Calu3 (cell line): Measurements from ENCODE around the gene BOLA1. TPM values are rescaled to one million over a fixed set of nuclear protein-coding genes. Genes with fewer than 3 reads are reported as not detected.
"Not testable (repeated sequence)": the region's sequence is repeated elsewhere in the genome, so short reads cannot be mapped to it uniquely, and the experiment has no call there.

Source experiments
- BruUV-seq: library from RNA; stranded (reverse); fragments of 400-500 nt; replicated peaks from 2 replicates; lab custom pipeline; 2021; lab: Mats Ljungman, UMichigan
- CTCF ChIA-PET: fragments of 300-600 bp; sonication (Branson Sonifier 250); formaldehyde crosslinking; loops from one replicate; lab custom pipeline; 2022; ENCODE audit warnings: antibody characterized with exemption; lab: Charles Lee
- DNase-seq: peaks from one replicate; pipeline ENCODE4 v3.0.0; 2022
- H3K27ac Mint-ChIP-seq: one replicate; pipeline ENCODE4 v1.8.0; 2022; ENCODE audit warnings: mixed read lengths; ENCODE audit not compliant: unreplicated experiment
- H3K27me3 Mint-ChIP-seq: one replicate; pipeline ENCODE4 v1.8.0; 2022; ENCODE audit warnings: mixed read lengths; ENCODE audit not compliant: unreplicated experiment
- H3K36me3 Mint-ChIP-seq: one replicate; pipeline ENCODE4 v1.8.0; 2022; ENCODE audit warnings: mild to moderate bottlenecking, moderate library complexity, mixed read lengths; ENCODE audit not compliant: insufficient read depth, unreplicated experiment
- H3K4me1 Mint-ChIP-seq: one replicate; pipeline ENCODE4 v1.8.0; 2022; ENCODE audit warnings: mild to moderate bottlenecking, low read depth, mixed read lengths; ENCODE audit not compliant: unreplicated experiment
- H3K4me3 Mint-ChIP-seq: one replicate; pipeline ENCODE4 v1.8.0; 2022; ENCODE audit warnings: mild to moderate bottlenecking, low read depth, moderate library complexity, mixed read lengths; ENCODE audit not compliant: unreplicated experiment
- H3K9me3 Mint-ChIP-seq: one replicate; pipeline ENCODE4 v1.8.0; 2022; ENCODE audit warnings: low read depth, mixed read lengths; ENCODE audit not compliant: unreplicated experiment
- intact Hi-C: fragments of 100-400 bp; cut with micrococcal nuclease; formaldehyde crosslinking; loops from one replicate; pipeline ENCODE4 v1.10.0; 2022; ENCODE audit not compliant: unreplicated experiment
- total RNA-seq: library from RNA; stranded (reverse); gene quantifications from 2 replicates; pipeline ENCODE4 v1.2.3, GENCODE V29; 2022
- TF ChIP-seq, protein P1 (sequence below): fragments of 200-600 bp; IDR thresholded peaks from one replicate; pipeline ENCODE4 v1.8.0; 2022; ENCODE audit warnings: antibody characterized with exemption; ENCODE audit not compliant: unreplicated experiment

Gene BOLA1
- total RNA-seq, 1 experiment from 2014 or later = 15.5 TPM

DNA sequence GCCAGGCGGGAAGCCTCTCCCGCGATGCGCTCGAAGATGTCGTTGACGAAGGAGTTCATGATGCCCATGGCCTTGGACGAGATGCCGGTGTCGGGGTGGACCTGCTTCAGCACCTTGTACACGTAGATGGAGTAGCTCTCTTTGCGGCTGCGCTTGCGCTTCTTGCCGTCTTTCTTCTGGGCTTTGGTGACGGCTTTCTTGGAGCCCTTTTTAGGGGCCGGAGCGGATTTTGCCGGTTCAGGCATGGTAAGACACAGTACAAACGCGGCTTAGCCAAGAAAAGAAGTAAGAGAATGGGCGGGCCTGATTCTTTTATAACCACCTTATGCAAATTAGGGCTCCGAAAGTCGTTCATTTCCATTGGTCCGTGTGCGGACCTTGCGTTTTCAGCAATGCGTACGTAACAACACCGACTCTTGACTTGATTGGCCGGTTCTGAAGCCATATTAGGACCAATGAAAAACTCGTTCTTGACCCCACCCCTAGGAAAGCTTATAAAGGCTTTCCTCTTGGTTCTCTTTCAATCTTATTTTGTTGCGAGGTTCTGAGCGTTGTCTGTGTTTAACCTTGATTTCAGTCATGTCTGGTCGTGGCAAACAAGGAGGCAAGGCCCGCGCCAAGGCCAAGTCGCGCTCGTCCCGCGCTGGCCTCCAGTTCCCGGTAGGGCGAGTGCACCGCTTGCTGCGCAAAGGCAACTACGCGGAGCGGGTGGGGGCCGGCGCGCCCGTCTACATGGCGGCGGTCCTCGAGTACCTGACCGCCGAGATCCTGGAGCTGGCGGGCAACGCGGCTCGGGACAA lies 12.8 kb upstream of the BOLA1 start:
- intact Hi-C loops = no loop called here
- BruUV-seq = TSS peak; percentile 99
- Mint-ChIP-seq H3K27ac (no peak overlapping the region), H3K9me3 (no peaks in the 10 kb centered on the region), H3K4me1 (no peaks in the 10 kb centered on the region), H3K27me3 (no peaks in the 10 kb centered on the region), H3K36me3 (no peaks in the 10 kb centered on the region), H3K4me3 (no peak overlapping the region)
- CTCF ChIA-PET = interaction anchor here (0.9 to 1.3 kb wide), 2 partner anchors 43 to 51 kb away, joined by 3 read pairs; no protein-coding TSS in a partner anchor
- DNase-seq = peak; percentile 89
- TF ChIP-seq, protein P1, sequence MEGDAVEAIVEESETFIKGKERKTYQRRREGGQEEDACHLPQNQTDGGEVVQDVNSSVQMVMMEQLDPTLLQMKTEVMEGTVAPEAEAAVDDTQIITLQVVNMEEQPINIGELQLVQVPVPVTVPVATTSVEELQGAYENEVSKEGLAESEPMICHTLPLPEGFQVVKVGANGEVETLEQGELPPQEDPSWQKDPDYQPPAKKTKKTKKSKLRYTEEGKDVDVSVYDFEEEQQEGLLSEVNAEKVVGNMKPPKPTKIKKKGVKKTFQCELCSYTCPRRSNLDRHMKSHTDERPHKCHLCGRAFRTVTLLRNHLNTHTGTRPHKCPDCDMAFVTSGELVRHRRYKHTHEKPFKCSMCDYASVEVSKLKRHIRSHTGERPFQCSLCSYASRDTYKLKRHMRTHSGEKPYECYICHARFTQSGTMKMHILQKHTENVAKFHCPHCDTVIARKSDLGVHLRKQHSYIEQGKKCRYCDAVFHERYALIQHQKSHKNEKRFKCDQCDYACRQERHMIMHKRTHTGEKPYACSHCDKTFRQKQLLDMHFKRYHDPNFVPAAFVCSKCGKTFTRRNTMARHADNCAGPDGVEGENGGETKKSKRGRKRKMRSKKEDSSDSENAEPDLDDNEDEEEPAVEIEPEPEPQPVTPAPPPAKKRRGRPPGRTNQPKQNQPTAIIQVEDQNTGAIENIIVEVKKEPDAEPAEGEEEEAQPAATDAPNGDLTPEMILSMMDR = no peak

- BruUV-seq, intact Hi-C loops, H3K4me3 Mint-ChIP-seq: not testable (repeated sequence)
These were observed 12.2 kb upstream of the BOLA1 start for GRCh38 chr1:149887196-149887455.

GRCh38 chr1:149887456-149888246 lies 11.7 kb upstream of the BOLA1 start:
- Mint-ChIP-seq H3K27me3 (no peaks in the 10 kb centered on the region), H3K36me3 (no peaks in the 10 kb centered on the region), H3K4me3 (no peak overlapping the region), H3K4me1 (no peaks in the 10 kb centered on the region), H3K27ac (no peak overlapping the region), H3K9me3 (no peaks in the 10 kb centered on the region)
- TF ChIP-seq, protein P1 = no peak
- BruUV-seq = TSS peak; percentile 49
- intact Hi-C loops = loop anchor here (2.0 kb wide), 1 partner anchor 49 kb away; the partner anchor contains the start of gene MTMR11
- CTCF ChIA-PET = interaction anchor here (1.0 to 1.4 kb wide), 4 partner anchors 12 to 299 kb away, joined by 3 to 7 read pairs (median 4); partner anchors contain the start of gene BOLA1
- DNase-seq = peak; percentile 83

More at GRCh38 chr1:149887196-149887455, 12.2 kb upstream of the BOLA1 start:
- not testable (repeated sequence) for H3K4me1 Mint-ChIP-seq, DNase-seq, H3K27ac Mint-ChIP-seq, H3K36me3 Mint-ChIP-seq, H3K9me3 Mint-ChIP-seq, H3K27me3 Mint-ChIP-seq
- CTCF ChIA-PET = interaction anchor here (1.0 to 1.3 kb wide), 2 partner anchors 43 to 300 kb away, joined by 3 to 7 read pairs; no protein-coding TSS in a partner anchor

DNA sequence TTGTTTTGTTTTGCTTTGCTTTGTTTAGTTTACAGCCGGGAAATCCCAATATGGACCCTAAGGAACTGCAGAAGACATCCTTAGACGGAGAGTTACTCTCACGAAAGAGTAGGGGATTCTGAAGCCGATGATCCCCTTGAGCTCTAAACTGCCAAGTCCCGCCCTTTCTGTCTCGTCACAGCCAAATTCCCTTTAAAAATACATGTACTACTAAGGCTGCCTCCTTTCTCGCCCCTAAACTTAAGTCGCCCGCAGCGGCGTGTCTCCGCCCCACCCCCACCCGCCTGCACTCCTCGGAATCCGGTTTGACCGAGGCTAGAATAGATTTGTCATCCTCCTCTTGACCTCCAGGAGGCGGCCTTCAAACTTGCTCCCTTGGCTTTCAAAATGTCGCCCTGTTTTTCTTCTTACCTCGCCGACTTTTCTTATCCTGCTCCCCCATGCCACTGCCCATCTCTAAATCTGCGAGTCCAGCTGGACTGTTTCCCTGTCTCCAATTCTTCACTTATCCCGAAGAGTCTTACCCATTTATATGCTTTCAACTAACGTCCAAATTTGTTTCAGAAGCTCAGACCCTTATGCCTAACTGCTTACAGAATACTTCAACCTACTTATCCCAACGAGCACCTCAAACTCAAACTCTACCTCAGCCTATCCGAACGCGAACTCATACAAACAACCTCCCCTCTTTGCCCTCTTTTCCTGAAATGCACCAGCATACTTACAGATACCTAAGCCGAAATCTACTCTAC lies 10.9 kb upstream of the BOLA1 start:
- Mint-ChIP-seq H3K27me3 (no peaks in the 10 kb centered on the region), H3K4me3 (no peak overlapping the region), H3K4me1 (no peaks in the 10 kb centered on the region), H3K27ac (no peak overlapping the region), H3K9me3 (no peaks in the 10 kb centered on the region), H3K36me3 (no peaks in the 10 kb centered on the region)
- CTCF ChIA-PET = interaction anchor here (0.6 to 1.4 kb wide), 5 partner anchors 11 to 450 kb away, joined by 3 to 22 read pairs (median 3); partner anchors contain the start of gene BOLA1
- intact Hi-C loops = loop anchor here (2.0 kb wide), 1 partner anchor 48 kb away; the partner anchor contains the start of gene MTMR11
- peak; percentile 86 for DNase-seq
- TF ChIP-seq, protein P1 = peak; percentile 75
- BruUV-seq = TSS peak; percentile 11
